ACHN (cell line): ENCODE data around the gene UBE2J1.
"Not testable (repeated sequence)": the region's sequence is repeated elsewhere in the genome, so short reads cannot be mapped to it uniquely, and the experiment has no call there.

Experiments used
- DNase-seq: peaks from one replicate; pipeline ENCODE4 v3.0.0-alpha.2; 2015
- in situ Hi-C: cut with HindIII; loops from 2 replicates; pipeline ENCODE4 v1.10.0; 2017; ENCODE audit warnings: low sequenced_read_pairs, low pct_ligation_motif_present, low pct_unique_long_range_greater_than_20kb

The UBE2J1 gene

GRCh38 chr6:89352278-89353117 lies at the start of gene UBE2J1:
TSS of gene UBE2J1 (minus strand) at chr6:89352722. CDS start at chr6:89352569, 153 bp downstream.
- DNase-seq: peak; percentile 89
- in situ Hi-C loops: no loop called here

- no peak for DNase-seq
- in situ Hi-C loops: no loop called here
These were observed 48.4 kb upstream of the UBE2J1 start for GRCh38 chr6:89400912-89401399.

- DNase-seq: no peak
- in situ Hi-C loops: no loop called here
These were observed 47.5 kb upstream of the UBE2J1 start for GRCh38 chr6:89400050-89400449.

- no peak for DNase-seq
- in situ Hi-C loops: no loop called here
These were observed 46.4 kb upstream of the UBE2J1 start for GRCh38 chr6:89398762-89399525.

GRCh38 chr6:89397884-89398283 lies 45.4 kb upstream of the UBE2J1 start:
- DNase-seq, in situ Hi-C loops: not testable (repeated sequence)

- no peak for DNase-seq
These were observed 41.1 kb upstream of the UBE2J1 start for GRCh38 chr6:89393659-89394058.

GRCh38 chr6:89392823-89393222 lies 40.3 kb upstream of the UBE2J1 start:
- no peak for DNase-seq
- in situ Hi-C loops: no loop called here

More at GRCh38 chr6:89393659-89394058, 41.1 kb upstream of the UBE2J1 start:
- in situ Hi-C loops: no loop called here

- in situ Hi-C loops: no loop called here
- no peak for DNase-seq
These were observed 36.3 kb upstream of the UBE2J1 start for GRCh38 chr6:89388846-89389245.

GRCh38 chr6:89387516-89388201 lies 35.1 kb upstream of the UBE2J1 start:
- no peak for DNase-seq
- in situ Hi-C loops: no loop called here

- DNase-seq: no peak
- in situ Hi-C loops: no loop called here
These were observed 34.5 kb upstream of the UBE2J1 start for GRCh38 chr6:89386917-89387491.

GRCh38 chr6:89385846-89386245 lies 33.3 kb upstream of the UBE2J1 start:
- DNase-seq: no peak
- in situ Hi-C loops: no loop called here

- DNase-seq: peak; percentile 7
- in situ Hi-C loops: no loop called here
These were observed 32.7 kb upstream of the UBE2J1 start for GRCh38 chr6:89385156-89385667.

GRCh38 chr6:89381031-89381430 lies 28.5 kb upstream of the UBE2J1 start:
- in situ Hi-C loops: no loop called here
- no peak for DNase-seq

- in situ Hi-C loops: no loop called here
- no peak for DNase-seq
These were observed 26.8 kb upstream of the UBE2J1 start for GRCh38 chr6:89379281-89379680.

GRCh38 chr6:89378628-89379027 lies 26.1 kb upstream of the UBE2J1 start:
- no peak for DNase-seq
- in situ Hi-C loops: no loop called here

GRCh38 chr6:89375427-89376267 lies 23.1 kb upstream of the UBE2J1 start:
- DNase-seq: peak; percentile 58
- in situ Hi-C loops: no loop called here

- DNase-seq: no peak
- in situ Hi-C loops: no loop called here
These were observed 20.0 kb upstream of the UBE2J1 start for GRCh38 chr6:89372506-89372901.
